ENCODE data around the gene HOOK1.
"Not testable (repeated sequence)": the region's sequence is repeated elsewhere in the genome, so short reads cannot be mapped to it uniquely, and the experiment has no call there.

Gene HOOK1

GRCh38 chr1:59827055-59827643 is 12.4 kb downstream of the HOOK1 start:
- DNase-seq = no peak

- no peak for DNase-seq
These were observed 13.4 kb downstream of the HOOK1 start for GRCh38 chr1:59828160-59828559.

GRCh38 chr1:59831529-59831928 is 16.8 kb downstream of the HOOK1 start:
- peak; percentile 46 for DNase-seq

GRCh38 chr1:59833022-59833421 is 18.3 kb downstream of the HOOK1 start:
- no peak for DNase-seq

GRCh38 chr1:59833991-59834390 is 19.2 kb downstream of the HOOK1 start:
- no peak for DNase-seq

GRCh38 chr1:59837857-59838256 is 23.1 kb downstream of the HOOK1 start:
- not testable (repeated sequence) for DNase-seq

- DNase-seq = no peak
These were observed 30.3 kb downstream of the HOOK1 start for GRCh38 chr1:59845091-59845490.

- no peak for DNase-seq
These were observed 31.6 kb downstream of the HOOK1 start for GRCh38 chr1:59846209-59846894.

GRCh38 chr1:59846895-59847282 is 32.1 kb downstream of the HOOK1 start:
- DNase-seq = no peak

GRCh38 chr1:59852117-59852516 is 37.4 kb downstream of the HOOK1 start:
- DNase-seq = no peak

- DNase-seq = not testable (repeated sequence)
These were observed 40.5 kb downstream of the HOOK1 start for GRCh38 chr1:59855297-59855696.

- no peak for DNase-seq
These were observed 42.1 kb downstream of the HOOK1 start for GRCh38 chr1:59856725-59857338.

GRCh38 chr1:59857679-59858354 is 43.1 kb downstream of the HOOK1 start:
- DNase-seq = no peak

GRCh38 chr1:59866462-59866861 is 51.7 kb downstream of the HOOK1 start:
- no peak for DNase-seq

GRCh38 chr1:59871746-59872145 is 57.0 kb downstream of the HOOK1 start:
- DNase-seq = no peak

GRCh38 chr1:59877108-59877682 is 62.4 kb downstream of the HOOK1 start:
- DNase-seq = no peak

GRCh38 chr1:59878370-59878769 is 63.6 kb downstream of the HOOK1 start:
- no peak for DNase-seq

- DNase-seq = peak; percentile 25
These were observed 64.8 kb downstream of the HOOK1 start for GRCh38 chr1:59879574-59879973.

GRCh38 chr1:59879996-59880505 is 65.3 kb downstream of the HOOK1 start:
- DNase-seq = no peak

- no peak for DNase-seq
These were observed 66.0 kb downstream of the HOOK1 start for GRCh38 chr1:59880735-59881134.

- no peak for DNase-seq
These were observed 70.5 kb downstream of the HOOK1 start for GRCh38 chr1:59885160-59885832.
